NCI-H82 treated with DMSO at 0.1 percent for 48 hours (cell line): ENCODE data around the gene EIF2S1.

Source experiments
- DNase-seq: peaks from one replicate; lab custom pipeline; 2025; ENCODE audit not compliant: unreplicated experiment; lab: John Stamatoyannopoulos, UW

EIF2S1 gene

DNA sequence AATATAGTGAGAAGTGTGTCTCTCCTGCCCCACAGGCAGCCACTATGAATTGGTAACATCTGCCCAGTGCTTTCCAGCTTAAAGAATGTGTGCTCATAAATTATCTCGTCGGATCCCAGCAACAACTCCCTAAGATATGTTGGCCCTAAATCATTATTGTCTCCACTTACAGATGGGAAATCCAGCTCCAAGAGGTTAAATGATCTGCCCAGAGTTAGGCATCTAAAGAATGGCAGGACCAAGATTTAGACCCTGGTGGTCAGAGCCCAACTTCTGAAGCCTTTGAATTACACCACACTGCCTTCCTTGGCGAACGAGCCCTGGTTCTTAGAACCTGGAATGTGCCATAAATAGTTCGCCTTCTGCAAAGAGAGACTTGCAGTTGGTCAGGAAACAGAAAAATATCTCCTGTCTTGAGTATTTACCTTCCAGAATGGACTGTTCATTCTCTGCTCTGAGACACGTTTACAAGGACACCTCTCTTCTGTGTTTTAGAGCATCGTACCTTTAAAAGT is 72.0 kb downstream of the EIF2S1 start:
- no peak for DNase-seq

DNA sequence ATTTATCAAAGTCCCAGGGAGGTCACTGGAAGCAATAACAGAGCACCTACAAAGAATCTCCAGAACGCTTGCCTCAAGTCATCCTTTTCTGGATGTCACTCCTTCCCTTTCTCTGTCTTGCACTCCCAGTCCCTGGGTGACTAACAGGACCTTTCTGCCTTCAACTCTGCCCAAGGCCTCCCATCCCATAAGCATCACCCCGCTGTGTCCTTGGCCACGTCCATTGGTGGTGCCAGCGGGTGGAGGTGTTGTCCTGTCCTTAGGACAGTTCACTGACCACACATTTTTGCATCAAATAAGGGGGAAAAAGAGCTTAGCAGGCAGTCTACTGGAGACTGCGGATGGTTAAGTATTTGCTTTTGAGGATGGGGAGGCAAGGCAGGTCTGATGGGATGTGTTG is 75.5 kb downstream of the EIF2S1 start:
- no peak for DNase-seq
